Renal cortical epithelial cell (primary cell): ENCODE data around the gene ZBTB32. TPM values are rescaled to one million over a fixed set of nuclear protein-coding genes. Genes with fewer than 3 reads are reported as not detected.

ENCODE experiments used
- DNase-seq: peaks from one replicate; pipeline ENCODE4 v3.0.0-alpha.2; 2011; ENCODE audit warnings: low read depth
- total RNA-seq: library from RNA; depleted of rRNA; stranded (reverse); fragments of >200 nt; gene quantifications from 2 replicates; pipeline ENCODE4 v1.2.3, GENCODE V29; 2014

ZBTB32 gene
- total RNA-seq, 1 donor from 2014 or later: not detected

DNA sequence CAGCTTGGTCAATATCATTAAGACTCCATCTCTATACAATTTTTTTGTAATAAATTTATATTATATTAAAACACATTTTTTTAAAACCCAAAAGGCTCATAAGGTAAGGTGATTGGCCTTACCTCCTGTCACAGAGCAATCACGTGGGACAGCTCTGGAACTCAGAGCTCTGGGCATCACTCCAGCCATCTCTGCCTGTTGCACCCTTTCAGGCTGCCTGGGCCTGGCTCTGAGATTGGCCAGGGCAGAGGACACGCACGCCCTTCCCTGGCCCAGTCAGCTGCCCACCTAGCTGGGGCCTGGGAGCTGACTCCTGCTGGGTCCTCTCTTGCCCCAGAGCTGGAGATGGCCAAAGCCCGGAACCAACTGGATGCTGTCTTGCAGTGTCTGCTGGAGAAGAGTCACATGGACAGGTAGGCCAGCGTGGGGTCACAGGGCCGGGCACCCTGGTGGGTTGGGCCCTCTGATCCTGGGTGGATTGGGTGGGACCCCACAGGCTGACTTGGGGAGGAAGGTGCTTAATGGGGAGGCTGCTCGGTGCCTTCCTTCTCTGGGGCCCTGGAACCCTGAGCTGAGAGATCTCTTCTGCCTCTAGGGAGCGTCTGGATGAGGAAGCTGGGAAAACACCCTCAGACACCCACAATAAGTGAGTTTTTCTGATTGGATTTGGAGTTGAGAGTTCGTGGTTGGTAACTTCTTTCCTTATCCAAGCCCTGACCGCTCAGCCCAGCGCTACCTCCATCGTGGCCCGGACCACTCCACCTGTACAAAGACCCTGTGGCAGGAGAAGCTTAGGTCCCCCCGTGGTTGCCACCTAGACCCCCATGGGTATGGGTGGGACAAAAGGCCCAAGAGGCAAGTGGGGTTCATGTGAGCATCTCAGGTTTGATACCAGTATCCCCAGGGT is 47.7 kb downstream of the ZBTB32 start:
- DNase-seq: no peak

DNA sequence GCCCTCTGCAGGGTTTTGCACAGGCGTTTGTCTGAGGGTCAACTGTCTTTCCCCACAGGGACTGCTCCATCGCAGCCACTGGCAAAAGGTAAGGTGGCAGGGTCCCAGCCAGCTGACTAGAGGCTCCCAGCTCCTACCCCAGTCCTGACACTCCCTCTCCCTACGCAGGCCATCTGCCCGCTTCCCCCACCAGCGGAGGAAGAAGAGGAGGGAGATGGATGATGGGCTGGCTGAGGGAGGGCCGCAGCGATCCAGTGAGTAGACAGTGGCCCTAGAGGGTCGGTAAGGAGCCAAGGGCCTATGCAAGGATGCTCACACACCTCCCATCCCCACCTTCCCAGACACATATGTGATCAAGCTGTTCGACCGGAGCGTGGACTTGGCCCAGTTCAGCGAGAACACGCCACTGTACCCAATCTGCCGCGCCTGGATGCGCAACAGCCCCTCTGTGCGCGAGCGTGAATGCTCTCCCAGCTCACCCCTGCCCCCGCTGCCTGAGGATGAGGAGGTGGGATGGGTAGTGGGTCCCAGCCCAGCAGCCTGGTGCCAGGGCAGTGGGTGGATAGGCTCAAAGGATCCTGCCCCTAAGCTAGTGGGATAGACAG is 48.5 kb downstream of the ZBTB32 start:
- DNase-seq: no peak

DNA sequence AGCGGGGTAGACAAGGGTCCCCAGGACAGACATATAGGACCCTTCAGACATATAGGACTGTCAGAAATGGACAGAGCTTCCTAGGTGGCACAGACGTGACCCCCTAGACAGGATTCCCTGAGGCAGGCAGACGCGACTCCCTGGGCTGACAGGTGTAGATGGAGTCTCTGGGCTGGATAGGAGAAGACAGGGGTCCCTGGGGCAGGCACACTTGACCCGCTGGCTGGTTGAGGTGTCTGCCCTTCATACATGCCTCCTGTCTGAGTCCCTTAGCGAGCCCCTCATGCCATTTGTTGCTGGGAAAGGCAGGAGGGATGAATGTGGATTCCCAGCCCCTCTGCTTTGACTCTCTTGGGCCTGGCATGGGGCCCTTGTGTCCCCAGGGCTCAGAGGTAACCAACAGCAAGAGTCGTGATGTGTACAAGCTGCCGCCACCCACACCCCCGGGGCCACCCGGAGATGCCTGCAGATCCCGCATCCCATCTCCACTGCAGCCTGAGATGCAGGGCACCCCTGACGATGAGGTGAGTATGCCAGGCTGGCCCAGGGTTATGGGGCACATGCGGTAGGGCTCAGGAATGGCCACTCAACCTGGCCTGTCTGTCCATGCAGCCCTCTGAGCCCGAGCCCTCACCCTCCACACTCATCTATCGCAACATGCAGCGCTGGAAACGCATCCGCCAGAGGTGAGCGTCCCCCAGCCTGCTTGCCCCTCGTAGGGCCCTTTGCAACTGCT is 49.4 kb downstream of the ZBTB32 start:
- DNase-seq: no peak

DNA sequence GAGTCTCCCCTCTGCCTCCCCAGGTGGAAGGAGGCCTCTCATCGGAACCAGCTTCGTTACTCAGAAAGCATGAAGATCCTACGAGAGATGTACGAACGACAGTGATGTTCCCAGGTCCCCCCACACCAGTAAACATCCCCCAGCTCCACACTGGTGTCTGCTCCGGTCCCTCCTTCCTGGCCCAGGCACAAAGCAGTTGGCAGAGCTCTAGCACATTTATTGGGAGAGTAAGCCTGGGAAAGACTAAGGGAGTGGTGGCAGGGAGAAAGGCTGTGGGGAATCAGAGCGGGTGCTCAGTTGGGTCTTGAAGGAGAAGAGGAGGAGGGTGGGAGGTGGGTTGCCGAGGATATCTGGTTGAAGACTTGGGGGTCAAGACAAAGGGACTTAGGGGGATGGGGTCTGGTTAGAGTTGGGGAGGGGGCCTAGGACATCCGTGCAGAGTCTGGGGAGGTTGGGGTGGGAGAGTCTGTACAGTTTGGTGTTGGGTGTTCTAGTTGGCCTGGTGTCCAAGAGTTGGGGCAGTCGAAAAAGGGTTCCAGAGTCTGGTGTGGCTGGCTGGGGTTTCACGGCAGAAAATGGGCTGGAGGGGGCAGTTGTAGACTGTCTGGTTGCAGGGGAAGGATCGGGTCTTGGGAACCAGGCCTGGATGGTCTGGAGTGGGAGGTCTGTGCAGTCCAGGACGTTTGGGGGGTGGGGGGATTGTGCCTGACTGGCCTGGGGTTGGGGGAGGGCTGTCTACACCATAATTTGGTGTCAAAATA is 50.2 kb downstream of the ZBTB32 start:
- no peak for DNase-seq

DNA sequence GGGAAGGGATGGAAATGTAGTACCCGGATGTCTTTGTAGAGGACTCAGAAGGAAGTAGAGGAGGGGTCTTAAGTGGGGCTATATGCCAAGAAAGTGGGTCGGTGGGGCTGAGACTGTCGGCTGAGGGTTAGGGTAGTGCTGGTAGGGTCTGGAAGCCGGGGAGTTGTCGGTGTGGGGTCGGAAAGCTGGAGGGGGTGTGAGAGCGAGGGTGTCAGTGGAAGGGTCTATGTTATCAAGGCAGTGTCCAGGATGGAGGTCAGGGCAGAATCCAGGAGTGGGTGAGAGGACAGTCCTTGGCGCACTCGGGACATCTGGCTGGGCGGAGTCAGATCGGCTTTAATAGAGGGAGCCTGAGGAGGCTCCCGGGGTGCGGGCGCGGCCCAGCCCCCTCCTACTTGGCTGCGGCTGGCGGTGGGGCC is 50.8 kb downstream of the ZBTB32 start:
- DNase-seq: no peak

- DNase-seq: no peak
Measured at GRCh38 chr19:35755550-35756376, 51.4 kb downstream of the ZBTB32 start.

- DNase-seq: no peak
Measured at GRCh38 chr19:35756377-35757230, 52.2 kb downstream of the ZBTB32 start, which contains the start of gene HSPB6. Gene HSPB6, minus strand, starts transcription at chr19:35757029. Its CDS starts 21 bp downstream, at chr19:35757008.

DNA sequence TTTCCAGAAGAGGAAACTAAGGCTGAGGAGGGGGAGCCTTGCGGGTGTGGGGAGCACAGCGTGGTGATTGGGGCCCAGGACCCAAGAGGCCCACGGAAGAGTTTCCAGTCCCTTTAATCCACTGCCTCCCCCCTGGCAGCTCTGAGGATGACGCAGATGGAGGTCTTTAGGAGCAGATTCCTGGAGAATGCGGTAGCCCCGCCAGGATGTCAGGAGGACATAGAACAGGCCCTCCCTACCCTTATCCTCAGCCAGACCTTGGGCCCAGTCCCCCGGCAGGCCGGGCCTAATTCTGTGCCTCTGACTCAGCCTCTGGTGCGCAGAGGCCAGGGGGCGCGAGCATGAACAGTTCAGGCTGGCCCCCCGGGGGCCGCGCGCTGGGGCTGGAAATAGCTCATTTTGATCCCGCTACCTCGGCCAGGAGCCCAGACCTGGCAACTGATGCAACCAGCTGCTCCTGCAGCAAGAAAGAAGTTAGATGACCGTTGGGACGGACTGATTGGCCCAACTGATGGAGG is 52.9 kb downstream of the ZBTB32 start:
- no peak for DNase-seq

- peak; percentile 99 for DNase-seq
Measured at GRCh38 chr19:35757749-35758608, 53.6 kb downstream of the ZBTB32 start, which contains the start of gene PROSER3. Gene PROSER3, plus strand, starts transcription at chr19:35758176. Its CDS starts 40 bp downstream, at chr19:35758216.

GRCh38 chr19:35759697-35760096 is 55.3 kb downstream of the ZBTB32 start:
- no peak for DNase-seq

DNA sequence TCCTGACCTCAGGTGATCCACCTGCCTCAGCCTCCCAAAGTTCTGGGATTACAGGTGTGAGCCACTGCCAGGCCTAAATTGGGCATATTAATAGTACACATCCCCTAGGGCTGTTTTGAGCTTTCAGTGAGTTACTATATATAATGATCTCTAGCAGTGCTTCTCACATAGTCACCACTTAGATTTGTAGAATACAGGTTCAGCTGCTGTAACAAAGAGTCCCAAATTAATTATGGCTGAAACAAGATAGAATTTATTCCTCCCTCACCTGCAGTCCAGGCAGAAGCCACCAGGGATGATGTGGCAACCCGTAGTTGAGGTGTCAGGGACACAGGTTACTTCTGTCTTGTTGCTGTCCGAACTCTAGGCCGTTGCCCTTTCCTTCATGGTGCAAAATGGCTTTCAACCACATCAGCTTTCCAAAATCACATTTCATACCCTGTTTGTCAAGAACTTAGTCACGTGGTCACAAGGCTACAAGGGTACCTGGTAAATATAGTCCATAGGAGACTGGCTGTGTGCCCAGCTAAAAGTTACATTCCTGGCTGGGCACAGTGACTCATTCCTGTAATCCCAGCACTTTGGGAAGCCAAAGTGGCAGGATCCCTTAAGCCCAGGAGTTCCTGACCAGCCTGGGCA is 56.5 kb downstream of the ZBTB32 start:
- DNase-seq: peak; percentile 58

GRCh38 chr19:35764432-35765315 is 60.3 kb downstream of the ZBTB32 start:
- DNase-seq: no peak

Other genes with a start within 250 kb of the ZBTB32 start
- not detected in 2 replicates for gene KRTDAP, start 214.1 kb upstream of the ZBTB32 start, total RNA-seq
- gene DMKN, start 190.9 kb upstream of the ZBTB32 start, total RNA-seq: 52.7 and 144 TPM in 2 replicates
- gene SBSN, start 176.2 kb upstream of the ZBTB32 start, total RNA-seq: 0.05 TPM in 1 of 2 replicates, not detected in the other
- not detected in 2 replicates for gene GAPDHS, start 171.1 kb upstream of the ZBTB32 start, total RNA-seq
- gene TMEM147, start 158.9 kb upstream of the ZBTB32 start, total RNA-seq: 76.1 and 93.6 TPM in 2 replicates
- gene ATP4A, start 140.9 kb upstream of the ZBTB32 start, total RNA-seq: not detected in 2 replicates
- gene PMIS2, start 118.4 kb upstream of the ZBTB32 start, total RNA-seq: not detected in 2 replicates
- gene HAUS5, start 91.8 kb upstream of the ZBTB32 start, total RNA-seq: 5.1 and 6.4 TPM in 2 replicates
- 38.9 and 40.0 TPM in 2 replicates for gene RBM42, start 75.5 kb upstream of the ZBTB32 start, total RNA-seq
- not detected in 2 replicates for gene ETV2, start 62.8 kb upstream of the ZBTB32 start, total RNA-seq
- 385 and 691 TPM in 2 replicates for gene COX6B1, start 56.2 kb upstream of the ZBTB32 start, total RNA-seq
- not detected in 2 replicates for gene UPK1A, start 38.0 kb upstream of the ZBTB32 start, total RNA-seq
- 4.2 and 26.3 TPM in 2 replicates for gene KMT2B, start 13.4 kb downstream of the ZBTB32 start, total RNA-seq
- gene IGFLR1, start 37.9 kb downstream of the ZBTB32 start, total RNA-seq: 0.52 and 1.8 TPM in 2 replicates
- 5.6 and 7.2 TPM in 2 replicates for gene U2AF1L4, start 40.9 kb downstream of the ZBTB32 start, total RNA-seq
- gene PSENEN, start 41.1 kb downstream of the ZBTB32 start, total RNA-seq: 23.5 and 24.7 TPM in 2 replicates
- 2.6 and 6.4 TPM in 2 replicates for gene LIN37, start 44.0 kb downstream of the ZBTB32 start, total RNA-seq
- 0.52 and 0.65 TPM in 2 replicates for gene HSPB6, start 52.5 kb downstream of the ZBTB32 start, total RNA-seq
- 4.0 and 7.7 TPM in 2 replicates for gene PROSER3, start 53.6 kb downstream of the ZBTB32 start, total RNA-seq
- 0.17 and 5.1 TPM in 2 replicates for gene ARHGAP33, start 71.0 kb downstream of the ZBTB32 start, total RNA-seq
- gene PRODH2, start 108.3 kb downstream of the ZBTB32 start, total RNA-seq: 0.20 TPM in 1 of 2 replicates, not detected in the other
- gene NPHS1, start 147.9 kb downstream of the ZBTB32 start, total RNA-seq: not detected in 2 replicates
- not detected in 2 replicates for gene KIRREL2, start 152.4 kb downstream of the ZBTB32 start, total RNA-seq
- 0.52 and 2.9 TPM in 2 replicates for gene APLP1, start 164.0 kb downstream of the ZBTB32 start, total RNA-seq
- gene NFKBID, start 196.0 kb downstream of the ZBTB32 start, total RNA-seq: 4.2 and 8.7 TPM in 2 replicates
- not detected in 2 replicates for gene HCST, start 198.0 kb downstream of the ZBTB32 start, total RNA-seq
- gene TYROBP, start 203.7 kb downstream of the ZBTB32 start, total RNA-seq: not detected in 2 replicates
- gene LRFN3, start 231.8 kb downstream of the ZBTB32 start, total RNA-seq: 0.52 and 6.3 TPM in 2 replicates